Transverse colon (tissue), 3 donors: Measurements from ENCODE around the gene DHRS1.

Source experiments
- POLR2A ChIP-seq: fragments of 450-650 bp; IDR thresholded peaks from one replicate; pipeline ENCODE4 v1.6.1; 2016; ENCODE audit warnings: antibody characterized with exemption, mild to moderate bottlenecking, moderate library complexity
- POLR2AphosphoS5 ChIP-seq, 3 donors: sonication (generic); formaldehyde crosslinking; IDR thresholded peaks; one replicate each; pipeline ENCODE4 v1.6.1; 2016; ENCODE audit warnings: antibody characterized with exemption in 3 of 3

DNA sequence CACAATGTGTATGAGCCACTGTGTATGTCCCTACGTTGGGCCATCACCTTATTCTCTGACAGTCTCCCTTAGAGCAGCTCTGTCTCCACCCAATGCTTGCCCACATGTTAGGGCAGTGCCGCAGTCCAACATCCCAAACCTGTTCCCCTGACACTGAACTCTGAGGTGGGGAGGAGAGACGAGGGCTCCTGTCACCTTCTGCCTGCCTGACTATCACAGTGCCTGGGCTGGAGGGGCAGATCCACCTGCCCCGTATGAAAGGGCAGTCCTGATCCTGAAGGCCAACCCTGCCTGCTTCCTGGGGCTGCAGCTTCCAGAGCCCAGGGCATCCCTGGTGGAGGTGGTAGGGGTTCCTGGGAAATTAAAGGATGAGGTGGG lies 38.8 kb downstream of the DHRS1 start:
- TF ChIP-seq POLR2A (no peak), POLR2AphosphoS5 (IDR thresholded peaks at IDR 0.05) (no peak)
